ENCODE data around the gene DNAAF8.

DNA sequence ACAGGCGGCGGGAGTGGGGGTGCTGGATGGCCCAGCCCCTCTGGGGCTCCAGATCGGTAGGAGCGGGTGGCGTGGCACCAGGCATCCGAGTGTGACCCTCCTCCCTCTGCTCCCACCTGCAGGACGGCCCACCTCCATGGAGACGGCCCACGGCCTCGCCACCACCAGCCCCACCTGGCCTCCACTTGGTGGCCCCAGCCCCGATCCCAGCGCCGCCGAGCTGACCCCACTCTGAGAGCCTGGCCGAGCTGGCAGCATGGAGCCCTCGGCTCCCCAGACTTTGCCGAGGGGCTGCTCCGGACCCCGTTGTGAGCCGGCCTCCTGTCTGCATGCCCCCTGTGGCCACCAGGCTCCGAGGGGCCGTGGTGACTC is 45.7 kb upstream of the DNAAF8 start:
- TF ChIP-seq, protein P1, sequence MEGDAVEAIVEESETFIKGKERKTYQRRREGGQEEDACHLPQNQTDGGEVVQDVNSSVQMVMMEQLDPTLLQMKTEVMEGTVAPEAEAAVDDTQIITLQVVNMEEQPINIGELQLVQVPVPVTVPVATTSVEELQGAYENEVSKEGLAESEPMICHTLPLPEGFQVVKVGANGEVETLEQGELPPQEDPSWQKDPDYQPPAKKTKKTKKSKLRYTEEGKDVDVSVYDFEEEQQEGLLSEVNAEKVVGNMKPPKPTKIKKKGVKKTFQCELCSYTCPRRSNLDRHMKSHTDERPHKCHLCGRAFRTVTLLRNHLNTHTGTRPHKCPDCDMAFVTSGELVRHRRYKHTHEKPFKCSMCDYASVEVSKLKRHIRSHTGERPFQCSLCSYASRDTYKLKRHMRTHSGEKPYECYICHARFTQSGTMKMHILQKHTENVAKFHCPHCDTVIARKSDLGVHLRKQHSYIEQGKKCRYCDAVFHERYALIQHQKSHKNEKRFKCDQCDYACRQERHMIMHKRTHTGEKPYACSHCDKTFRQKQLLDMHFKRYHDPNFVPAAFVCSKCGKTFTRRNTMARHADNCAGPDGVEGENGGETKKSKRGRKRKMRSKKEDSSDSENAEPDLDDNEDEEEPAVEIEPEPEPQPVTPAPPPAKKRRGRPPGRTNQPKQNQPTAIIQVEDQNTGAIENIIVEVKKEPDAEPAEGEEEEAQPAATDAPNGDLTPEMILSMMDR (conservative IDR thresholded peaks at IDR 0.05; ENCODE audit: low read depth, low read length): no peak
- no peak for TF ChIP-seq EZH2phosphoT487 (IDR thresholded peaks at IDR 0.05; ENCODE audit: borderline replicate concordance, low read length)
